Esophagus muscularis mucosa (tissue), 4 donors: Measurements from ENCODE around the gene RXRA. TPM values are rescaled to one million over a fixed set of nuclear protein-coding genes. Genes with fewer than 3 reads are reported as not detected.

Experiments
- DNase-seq: peaks from one replicate; pipeline ENCODE4 v3.0.0-alpha.2; 2017; ENCODE audit errors: extremely low spot score
- H3K27ac ChIP-seq, 4 donors: fragments of 200-600 bp; sonication (generic); replicated peaks in 1 of 4; 1 replicate in 3 of 4; 2 replicates in 1 of 4; pipeline ENCODE4 v1.5.1; 2016 to 2019; ENCODE audit warnings: mild to moderate bottlenecking in 1 of 4
- H3K27me3 ChIP-seq, 4 donors: fragments of 200-600 bp; sonication (generic); one replicate each; pipeline versions ENCODE4 v1.5.1 to v1.6.0; 2016 to 2019
- H3K36me3 ChIP-seq, 4 donors: fragments of 200-600 bp; sonication (generic); one replicate each; pipeline ENCODE4 v1.5.1; 2016 to 2019
- H3K4me1 ChIP-seq, 4 donors: fragments of 200-600 bp; sonication (generic); one replicate each; pipeline ENCODE4 v1.5.1; 2016 to 2019
- H3K4me3 ChIP-seq, 4 donors: fragments of 200-600 bp; sonication (generic); 1 replicate in 2 of 4; 2 replicates in 2 of 4; pipeline ENCODE4 v1.5.1; 2016 to 2019; ENCODE audit warnings: mild to moderate bottlenecking in 4 of 4, moderate library complexity in 1 of 4
- H3K9me3 ChIP-seq, 4 donors: fragments of 200-600 bp; sonication (generic); 1 replicate in 3 of 4; 2 replicates in 1 of 4; pipeline ENCODE4 v1.5.1; 2016 to 2019
- CTCF ChIP-seq, 3 experiments: fragments of 200-600 bp in 2 of 3; fragments of 450-650 bp in 1 of 3; sonication (generic) in 2 of 3; IDR thresholded peaks; one replicate each; pipeline ENCODE4 v1.5.1; 2017 to 2019; ENCODE audit warnings: antibody characterized with exemption in 3 of 3, mild to moderate bottlenecking in 2 of 3, moderate library complexity in 1 of 3
- EP300 ChIP-seq: sonication (generic); formaldehyde crosslinking; IDR thresholded peaks from one replicate; pipeline ENCODE4 v1.6.1; 2017; ENCODE audit warnings: antibody characterized with exemption
- POLR2A ChIP-seq: fragments of 450-650 bp; IDR thresholded peaks from one replicate; pipeline ENCODE4 v1.6.1; 2017; ENCODE audit warnings: antibody characterized with exemption, moderate library complexity, mild to moderate bottlenecking, low read depth
- POLR2AphosphoS5 ChIP-seq, 2 donors: sonication (generic); formaldehyde crosslinking; IDR thresholded peaks; one replicate each; pipeline ENCODE4 v1.6.1; 2017; ENCODE audit warnings: antibody characterized with exemption in 2 of 2
- WGBS: methylation state at CpG from one replicate; pipeline ENCODE4 v1.1.5; 2018; 5-methylcytosine and 5-hydroxymethylcytosine counted together
- intact Hi-C: fragments of 100-400 bp; cut with DNase I; formaldehyde crosslinking; loops from one replicate; pipeline ENCODE4 v1.15.1; 2023
- total RNA-seq, 4 donors: library from RNA; depleted of rRNA; stranded (reverse); fragments of >200 nt; gene quantifications; one replicate each; pipeline versions ENCODE4 v1.1.0 to v1.2.1, GENCODE V29; 2016

Gene RXRA
- total RNA-seq, 4 donors from 2014 or later: 46.4 to 81.0 (median 63.7) TPM

GRCh38 chr9:134460896-134461295, 134.6 kb downstream of the RXRA start:
- intact Hi-C loops: no loop called here
- H3K4me3 ChIP-seq: no peak overlapping the region
- peaks cover 21 to 38% (median 33%) of the 10 kb centered on the region in 4 donors for H3K4me1 ChIP-seq
- no peaks in the 10 kb centered on the region for H3K36me3 ChIP-seq
- peaks cover 0 to 7% (median 0%) of the 10 kb centered on the region in 4 donors for H3K9me3 ChIP-seq
- TF ChIP-seq POLR2AphosphoS5 (IDR thresholded peaks at IDR 0.05): no peak
- TF ChIP-seq CTCF (IDR thresholded peaks at IDR 0.05): no peak
- no peak for TF ChIP-seq POLR2A
- TF ChIP-seq EP300: no peak
- H3K27ac ChIP-seq: no peak overlapping the region
- no peak for DNase-seq
- H3K27me3 ChIP-seq: no peaks in the 10 kb centered on the region
- 83% methylated on average over 3 of the region's 5 CpGs for WGBS

- H3K27me3 ChIP-seq: no peaks in the 10 kb centered on the region
- H3K4me3 ChIP-seq: no peak overlapping the region
- WGBS: 100% methylated on average over 1 of the region's 8 CpGs
- H3K27ac ChIP-seq: no peak overlapping the region
- H3K36me3 ChIP-seq: no peaks in the 10 kb centered on the region
- TF ChIP-seq POLR2AphosphoS5 (IDR thresholded peaks at IDR 0.05) (no peak), CTCF (IDR thresholded peaks at IDR 0.05) (no peak), POLR2A (no peak), EP300 (no peak)
- H3K9me3 ChIP-seq: peaks cover 0 to 7% (median 0%) of the 10 kb centered on the region in 4 donors
- no peak for DNase-seq
- H3K4me1 ChIP-seq: peaks cover 15 to 32% (median 27%) of the 10 kb centered on the region in 4 donors
- intact Hi-C loops: no loop called here
Measured at GRCh38 chr9:134461426-134461982, 135.2 kb downstream of the RXRA start.

- peaks cover 8 to 27% (median 19%) of the 10 kb centered on the region in 4 donors for H3K4me1 ChIP-seq
- no peak overlapping the region for H3K4me3 ChIP-seq
- intact Hi-C loops: no loop called here
- H3K36me3 ChIP-seq: no peaks in the 10 kb centered on the region
- DNase-seq: no peak
- no peaks in the 10 kb centered on the region for H3K27me3 ChIP-seq
- 70% methylated on average over 12 of the region's 13 CpGs for WGBS
- H3K9me3 ChIP-seq: peaks cover 0 to 7% (median 0%) of the 10 kb centered on the region in 4 donors
- no peak for TF ChIP-seq POLR2AphosphoS5 (IDR thresholded peaks at IDR 0.05)
- no peak for TF ChIP-seq EP300
- no peak for TF ChIP-seq CTCF (IDR thresholded peaks at IDR 0.05)
- TF ChIP-seq POLR2A: no peak
- no peak overlapping the region for H3K27ac ChIP-seq
Measured at GRCh38 chr9:134462318-134462717, 136.1 kb downstream of the RXRA start.

GRCh38 chr9:134463280-134463679, 137.0 kb downstream of the RXRA start:
- no peaks in the 10 kb centered on the region for H3K27me3 ChIP-seq
- TF ChIP-seq EP300 (no peak), CTCF (IDR thresholded peaks at IDR 0.05) (no peak), POLR2AphosphoS5 (IDR thresholded peaks at IDR 0.05) (no peak), POLR2A (no peak)
- intact Hi-C loops: no loop called here
- 91% methylated on average over 7 of the region's 7 CpGs for WGBS
- no peaks in the 10 kb centered on the region for H3K36me3 ChIP-seq
- H3K9me3 ChIP-seq: peaks cover 0 to 7% (median 0%) of the 10 kb centered on the region in 4 donors
- peaks cover 2 to 26% (median 15%) of the 10 kb centered on the region in 4 donors for H3K4me1 ChIP-seq
- no peak overlapping the region for H3K4me3 ChIP-seq
- DNase-seq: no peak
- no peak overlapping the region for H3K27ac ChIP-seq
